Neural cell (in vitro differentiated cells): ENCODE results near the gene DHRS9.

ENCODE experiments used
- EP300 ChIP-seq: fragments of 450-650 bp; conservative IDR thresholded peaks from 2 replicates; pipeline ENCODE4 v1.6.1; 2014; ENCODE audit warnings: antibody characterized with exemption, mild to moderate bottlenecking, moderate library complexity; ENCODE audit not compliant: poor library complexity, severe bottlenecking
- EZH2 ChIP-seq: fragments of 200-600, 300-800 bp; shearing (Covaris generic), sonication (generic); IDR thresholded peaks from 2 replicates; pipeline ENCODE4 v1.6.1; 2014; ENCODE audit warnings: antibody characterized with exemption, low read length, borderline replicate concordance, mild to moderate bottlenecking; ENCODE audit not compliant: insufficient read depth, poor library complexity, severe bottlenecking
- POLR2AphosphoS5 ChIP-seq: IDR thresholded peaks from 2 replicates; pipeline ENCODE4 v1.6.1; 2012
- TAF1 ChIP-seq: IDR thresholded peaks from 2 replicates; pipeline ENCODE4 v1.6.1; 2012; ENCODE audit warnings: low read depth
- TF ChIP-seq, protein P1 (sequence below): fragments of 450-650 bp; IDR thresholded peaks from 2 replicates; pipeline ENCODE4 v1.5.1; 2014; ENCODE audit warnings: antibody characterized with exemption, mild to moderate bottlenecking, moderate library complexity; ENCODE audit not compliant: poor library complexity, severe bottlenecking
- TF ChIP-seq, protein P2 (sequence below): IDR thresholded peaks from 2 replicates; pipeline ENCODE4 v1.6.1; 2012; ENCODE audit warnings: borderline replicate concordance

DNA sequence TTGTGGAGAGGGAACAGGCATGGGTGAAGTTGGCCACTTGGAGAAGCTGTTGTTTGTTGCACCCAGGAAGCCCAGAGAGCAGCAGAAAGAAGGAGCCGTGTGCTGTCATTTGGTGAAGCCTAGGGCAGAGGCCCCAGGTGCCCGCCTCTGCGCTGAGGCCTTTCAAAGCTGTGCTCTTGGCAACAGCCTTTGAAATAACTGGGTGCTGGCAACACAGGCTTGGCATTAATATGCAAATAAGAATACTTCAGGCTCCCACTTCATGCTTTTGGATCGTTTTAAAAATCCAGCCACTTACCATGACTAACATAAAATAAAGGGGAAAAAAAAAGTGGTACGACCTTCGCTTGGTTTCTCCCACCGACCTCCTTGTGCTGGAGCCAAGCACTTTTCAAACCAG is 41.1 kb downstream of the DHRS9 start:
- TF ChIP-seq, protein P1, sequence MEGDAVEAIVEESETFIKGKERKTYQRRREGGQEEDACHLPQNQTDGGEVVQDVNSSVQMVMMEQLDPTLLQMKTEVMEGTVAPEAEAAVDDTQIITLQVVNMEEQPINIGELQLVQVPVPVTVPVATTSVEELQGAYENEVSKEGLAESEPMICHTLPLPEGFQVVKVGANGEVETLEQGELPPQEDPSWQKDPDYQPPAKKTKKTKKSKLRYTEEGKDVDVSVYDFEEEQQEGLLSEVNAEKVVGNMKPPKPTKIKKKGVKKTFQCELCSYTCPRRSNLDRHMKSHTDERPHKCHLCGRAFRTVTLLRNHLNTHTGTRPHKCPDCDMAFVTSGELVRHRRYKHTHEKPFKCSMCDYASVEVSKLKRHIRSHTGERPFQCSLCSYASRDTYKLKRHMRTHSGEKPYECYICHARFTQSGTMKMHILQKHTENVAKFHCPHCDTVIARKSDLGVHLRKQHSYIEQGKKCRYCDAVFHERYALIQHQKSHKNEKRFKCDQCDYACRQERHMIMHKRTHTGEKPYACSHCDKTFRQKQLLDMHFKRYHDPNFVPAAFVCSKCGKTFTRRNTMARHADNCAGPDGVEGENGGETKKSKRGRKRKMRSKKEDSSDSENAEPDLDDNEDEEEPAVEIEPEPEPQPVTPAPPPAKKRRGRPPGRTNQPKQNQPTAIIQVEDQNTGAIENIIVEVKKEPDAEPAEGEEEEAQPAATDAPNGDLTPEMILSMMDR = no peak
- TF ChIP-seq EP300 (no peak), TAF1 (no peak), POLR2AphosphoS5 (no peak), EZH2 (no peak)
- TF ChIP-seq, protein P2, sequence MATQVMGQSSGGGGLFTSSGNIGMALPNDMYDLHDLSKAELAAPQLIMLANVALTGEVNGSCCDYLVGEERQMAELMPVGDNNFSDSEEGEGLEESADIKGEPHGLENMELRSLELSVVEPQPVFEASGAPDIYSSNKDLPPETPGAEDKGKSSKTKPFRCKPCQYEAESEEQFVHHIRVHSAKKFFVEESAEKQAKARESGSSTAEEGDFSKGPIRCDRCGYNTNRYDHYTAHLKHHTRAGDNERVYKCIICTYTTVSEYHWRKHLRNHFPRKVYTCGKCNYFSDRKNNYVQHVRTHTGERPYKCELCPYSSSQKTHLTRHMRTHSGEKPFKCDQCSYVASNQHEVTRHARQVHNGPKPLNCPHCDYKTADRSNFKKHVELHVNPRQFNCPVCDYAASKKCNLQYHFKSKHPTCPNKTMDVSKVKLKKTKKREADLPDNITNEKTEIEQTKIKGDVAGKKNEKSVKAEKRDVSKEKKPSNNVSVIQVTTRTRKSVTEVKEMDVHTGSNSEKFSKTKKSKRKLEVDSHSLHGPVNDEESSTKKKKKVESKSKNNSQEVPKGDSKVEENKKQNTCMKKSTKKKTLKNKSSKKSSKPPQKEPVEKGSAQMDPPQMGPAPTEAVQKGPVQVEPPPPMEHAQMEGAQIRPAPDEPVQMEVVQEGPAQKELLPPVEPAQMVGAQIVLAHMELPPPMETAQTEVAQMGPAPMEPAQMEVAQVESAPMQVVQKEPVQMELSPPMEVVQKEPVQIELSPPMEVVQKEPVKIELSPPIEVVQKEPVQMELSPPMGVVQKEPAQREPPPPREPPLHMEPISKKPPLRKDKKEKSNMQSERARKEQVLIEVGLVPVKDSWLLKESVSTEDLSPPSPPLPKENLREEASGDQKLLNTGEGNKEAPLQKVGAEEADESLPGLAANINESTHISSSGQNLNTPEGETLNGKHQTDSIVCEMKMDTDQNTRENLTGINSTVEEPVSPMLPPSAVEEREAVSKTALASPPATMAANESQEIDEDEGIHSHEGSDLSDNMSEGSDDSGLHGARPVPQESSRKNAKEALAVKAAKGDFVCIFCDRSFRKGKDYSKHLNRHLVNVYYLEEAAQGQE = no peak
